GM23248 (cell line): ENCODE data around the gene KRTAP25-1.

Experiments
- EZH2 ChIP-seq: fragments of 200-600 bp; sonication (generic); IDR thresholded peaks from 2 replicates; pipeline ENCODE4 v1.6.1; 2018; ENCODE audit warnings: antibody characterized with exemption, mild to moderate bottlenecking; ENCODE audit not compliant: insufficient read depth, poor library complexity, severe bottlenecking
- EZH2phosphoT487 ChIP-seq: fragments of 200-600 bp; sonication (generic); IDR thresholded peaks from 2 replicates; pipeline ENCODE4 v1.6.1; 2018; ENCODE audit warnings: antibody characterized with exemption, moderate library complexity, mild to moderate bottlenecking, low read depth; ENCODE audit not compliant: insufficient read depth

DNA sequence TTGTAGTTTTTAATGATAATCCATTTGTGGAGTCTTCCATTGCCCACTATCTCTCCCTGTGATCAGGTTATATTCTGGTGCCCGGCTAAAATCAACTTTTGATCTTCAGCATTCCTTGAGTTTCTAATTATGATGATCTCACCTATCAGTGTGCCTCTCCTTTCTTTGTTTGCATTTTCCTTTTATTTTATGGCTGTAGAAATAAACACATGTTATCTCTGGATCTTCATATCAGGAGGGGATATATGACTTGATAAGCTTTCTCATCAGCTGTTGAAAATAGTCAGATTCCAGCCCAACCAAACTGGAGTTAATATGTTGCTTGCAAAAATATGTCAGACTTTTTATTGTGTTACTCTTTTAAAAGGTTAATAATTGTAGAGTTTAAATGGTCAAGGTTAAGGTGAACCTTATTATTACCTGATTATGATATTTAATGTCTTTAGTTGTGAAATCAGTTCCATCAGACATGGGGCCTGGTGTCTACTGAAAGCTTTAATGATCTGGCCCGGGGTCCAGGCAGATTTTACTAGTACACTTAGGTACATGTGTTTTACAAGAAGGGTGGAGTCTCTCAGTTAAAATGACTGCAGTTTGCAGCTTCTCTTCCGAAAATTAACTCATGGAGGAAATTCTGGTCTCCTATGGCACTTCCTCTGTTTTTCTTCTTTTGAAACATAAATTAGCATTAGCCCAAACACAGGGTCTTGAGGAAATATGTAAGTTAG is 19.3 kb downstream of the KRTAP25-1 start:
- TF ChIP-seq EZH2 (no peak), EZH2phosphoT487 (no peak)
